ENCODE results near the gene PCDH7. TPM values are rescaled to one million over a fixed set of nuclear protein-coding genes. Genes with fewer than 3 reads are reported as not detected.

PCDH7 gene
- total RNA-seq, 6 experiments from 2014 or later, result 0.02 to 1.1 (median 0.23) TPM; not detected in 1

DNA sequence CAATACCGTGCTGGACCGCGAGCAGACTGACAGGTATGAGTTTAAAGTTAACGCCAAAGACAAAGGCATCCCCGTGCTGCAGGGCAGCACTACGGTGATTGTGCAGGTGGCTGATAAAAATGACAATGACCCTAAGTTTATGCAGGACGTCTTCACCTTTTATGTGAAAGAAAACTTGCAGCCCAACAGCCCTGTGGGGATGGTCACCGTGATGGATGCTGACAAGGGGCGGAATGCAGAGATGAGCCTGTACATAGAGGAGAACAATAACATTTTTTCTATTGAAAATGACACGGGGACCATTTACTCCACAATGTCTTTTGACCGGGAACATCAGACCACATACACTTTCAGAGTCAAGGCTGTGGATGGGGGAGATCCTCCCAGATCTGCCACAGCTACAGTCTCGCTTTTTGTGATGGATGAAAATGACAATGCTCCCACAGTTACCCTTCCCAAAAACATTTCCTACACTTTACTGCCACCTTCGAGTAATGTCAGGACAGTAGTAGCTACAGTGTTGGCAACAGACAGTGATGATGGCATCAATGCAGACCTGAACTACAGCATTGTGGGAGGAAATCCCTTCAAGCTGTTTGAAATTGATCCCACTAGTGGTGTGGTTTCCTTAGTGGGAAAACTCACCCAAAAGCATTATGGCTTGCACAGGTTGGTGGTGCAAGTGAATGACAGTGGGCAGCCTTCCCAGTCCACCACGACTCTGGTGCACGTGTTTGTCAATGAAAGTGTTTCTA, 3.2 kb downstream of the PCDH7 start:
- no peak for TF ChIP-seq CTCF (IDR thresholded peaks at IDR 0.05)
- no peak overlapping the region for H3K27ac Mint-ChIP-seq
- H3K4me1 Mint-ChIP-seq (ENCODE audit: low read depth), result peaks cover 27% of the 10 kb centered on the region
- no peaks in the 10 kb centered on the region; the same call in 1 of the 2 replicates for H3K36me3 Mint-ChIP-seq (ENCODE audit: low read depth)
- H3K4me3 Mint-ChIP-seq, result no peak overlapping the region
- peaks cover 22% of the 10 kb centered on the region for H3K27me3 Mint-ChIP-seq (ENCODE audit: insufficient read depth)
- DNase-seq, result no peak
- H3K9me3 Mint-ChIP-seq, result peaks cover 6% of the 10 kb centered on the region

DNA sequence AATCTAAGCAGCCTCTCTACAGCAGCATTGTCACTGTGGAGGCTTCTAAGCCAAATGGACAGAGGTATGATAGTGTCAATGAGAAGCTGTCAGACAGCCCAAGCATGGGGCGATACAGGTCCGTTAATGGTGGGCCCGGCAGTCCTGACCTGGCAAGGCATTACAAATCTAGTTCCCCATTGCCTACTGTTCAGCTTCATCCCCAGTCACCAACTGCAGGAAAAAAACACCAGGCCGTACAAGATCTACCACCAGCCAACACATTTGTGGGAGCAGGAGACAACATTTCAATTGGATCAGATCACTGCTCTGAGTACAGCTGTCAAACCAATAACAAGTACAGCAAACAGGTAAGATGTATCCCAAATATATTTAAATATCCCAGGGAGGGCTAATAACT, 4.1 kb downstream of the PCDH7 start:
- DNase-seq, result no peak
- no peak overlapping the region for H3K4me3 Mint-ChIP-seq

DNA sequence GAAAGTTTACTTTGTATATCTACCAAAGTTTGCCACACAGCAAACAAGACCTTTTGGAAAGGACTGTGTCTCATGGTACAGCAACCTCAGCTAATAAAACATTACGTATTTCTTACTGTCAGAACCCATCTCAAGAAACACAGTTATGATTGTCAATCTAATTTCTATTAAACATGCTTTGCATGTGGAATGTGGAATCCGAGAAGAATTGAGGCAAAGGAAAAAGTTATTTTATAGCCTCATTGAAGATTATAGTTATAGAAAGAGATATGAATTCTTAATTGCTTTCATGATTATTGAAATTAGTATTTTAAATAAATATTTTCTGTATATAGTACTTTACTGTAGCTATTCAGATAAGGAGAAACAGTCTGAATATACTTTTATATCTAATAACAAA, 5.4 kb downstream of the PCDH7 start:
- Mint-ChIP-seq H3K27me3 (ENCODE audit: insufficient read depth) (peaks cover 7% of the 10 kb centered on the region), H3K4me1 (ENCODE audit: low read depth) (peaks cover 6% of the 10 kb centered on the region), H3K9me3 (peaks cover 6% of the 10 kb centered on the region), H3K4me3 (no peak overlapping the region), H3K27ac (no peak overlapping the region), H3K36me3 (ENCODE audit: low read depth) (no peaks in the 10 kb centered on the region; the same call in 1 of the 2 replicates)
- no peak for TF ChIP-seq CTCF (IDR thresholded peaks at IDR 0.05)
- no peak for DNase-seq

More for the DNA sequence above, 4.1 kb downstream of the PCDH7 start:
- Mint-ChIP-seq H3K27me3 (ENCODE audit: insufficient read depth) (peaks cover 15% of the 10 kb centered on the region), H3K9me3 (peaks cover 6% of the 10 kb centered on the region), H3K27ac (no peak overlapping the region), H3K4me1 (ENCODE audit: low read depth) (peaks cover 18% of the 10 kb centered on the region), H3K36me3 (ENCODE audit: low read depth) (no peaks in the 10 kb centered on the region; the same call in 1 of the 2 replicates)
- no peak for TF ChIP-seq CTCF (IDR thresholded peaks at IDR 0.05)

- no peak overlapping the region for H3K4me3 Mint-ChIP-seq
- peaks cover 4% of the 10 kb centered on the region; the same call in 1 of the 2 replicates for H3K27me3 Mint-ChIP-seq (ENCODE audit: insufficient read depth)
- DNase-seq, result no peak
- peaks cover 6% of the 10 kb centered on the region for H3K9me3 Mint-ChIP-seq
- no peak for TF ChIP-seq CTCF (IDR thresholded peaks at IDR 0.05)
- no peaks in the 10 kb centered on the region; the same call in 1 of the 2 replicates for H3K36me3 Mint-ChIP-seq (ENCODE audit: low read depth)
- peaks cover under 1% of the 10 kb centered on the region; the same call in 1 of the 2 replicates for H3K4me1 Mint-ChIP-seq (ENCODE audit: low read depth)
- H3K27ac Mint-ChIP-seq, result no peak overlapping the region
Measured at GRCh38 chr4:30726090-30726675, 6.0 kb downstream of the PCDH7 start.

DNA sequence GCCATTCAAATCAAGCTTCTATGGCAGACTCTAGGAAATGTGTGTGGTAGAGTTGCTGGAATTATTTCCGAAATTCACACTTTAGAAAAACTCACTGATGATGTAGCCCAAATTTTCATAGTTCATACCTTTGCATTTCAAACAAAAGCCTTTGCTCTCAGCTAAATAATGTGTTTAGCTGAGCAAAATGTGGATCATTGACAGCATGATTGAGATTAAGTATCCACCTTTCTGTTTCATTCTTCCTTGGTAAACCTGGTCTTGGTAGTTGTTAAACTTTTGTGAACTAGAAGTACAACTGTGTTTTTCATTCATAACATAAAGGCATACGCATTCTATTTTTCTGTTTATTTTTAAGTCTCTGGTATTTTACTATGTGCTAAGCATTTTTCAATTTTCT, 7.2 kb downstream of the PCDH7 start:
- DNase-seq, result no peak
- no peak overlapping the region for H3K4me3 Mint-ChIP-seq

More for the DNA sequence above, 7.2 kb downstream of the PCDH7 start:
- Mint-ChIP-seq H3K9me3 (peaks cover 6% of the 10 kb centered on the region), H3K36me3 (ENCODE audit: low read depth) (no peaks in the 10 kb centered on the region; the same call in 1 of the 2 replicates), H3K4me1 (ENCODE audit: low read depth) (no peaks in the 10 kb centered on the region), H3K27ac (no peak overlapping the region), H3K27me3 (ENCODE audit: insufficient read depth) (peaks cover 4% of the 10 kb centered on the region; the same call in 1 of the 2 replicates)
- TF ChIP-seq CTCF (IDR thresholded peaks at IDR 0.05), result no peak

Data from HFFc6 (cell line).